Spleen (tissue), 7 donors: ENCODE measurements around the gene ELF1.

Experiments used
- POLR2A ChIP-seq, 3 donors: fragments of 450-650 bp; IDR thresholded peaks; one replicate each; pipeline ENCODE4 v1.5.1; 2017; ENCODE audit warnings: antibody characterized with exemption in 3 of 3, mild to moderate bottlenecking in 1 of 3
- POLR2AphosphoS5 ChIP-seq, 3 donors: sonication (generic); formaldehyde crosslinking; IDR thresholded peaks; one replicate each; pipeline ENCODE4 v1.5.1; 2017; ENCODE audit warnings: antibody characterized with exemption in 3 of 3
- TF ChIP-seq, protein P1 (sequence below), 11 experiments: fragments of 200-600 bp in 7 of 11; fragments of 450-650 bp in 4 of 11; sonication (generic) in 4 of 11; IDR thresholded peaks in 8 of 11; conservative IDR thresholded peaks in 3 of 11; 1 replicate in 7 of 11; 2 replicates in 4 of 11; pipeline versions ENCODE4 v1.4.0 to v1.8.0; 2016 to 2021; ENCODE audit warnings: antibody characterized with exemption in 11 of 11, inconsistent platforms in 4 of 11, mild to moderate bottlenecking in 1 of 11
- donor health status: DM: no; HTN: no; CAD: no; lungs with moderate emphysema.
- donor health status: DM: no; HTN: no; CAD: no.
- donor health status: DM: no; HTN: no; CAD: no.

DNA sequence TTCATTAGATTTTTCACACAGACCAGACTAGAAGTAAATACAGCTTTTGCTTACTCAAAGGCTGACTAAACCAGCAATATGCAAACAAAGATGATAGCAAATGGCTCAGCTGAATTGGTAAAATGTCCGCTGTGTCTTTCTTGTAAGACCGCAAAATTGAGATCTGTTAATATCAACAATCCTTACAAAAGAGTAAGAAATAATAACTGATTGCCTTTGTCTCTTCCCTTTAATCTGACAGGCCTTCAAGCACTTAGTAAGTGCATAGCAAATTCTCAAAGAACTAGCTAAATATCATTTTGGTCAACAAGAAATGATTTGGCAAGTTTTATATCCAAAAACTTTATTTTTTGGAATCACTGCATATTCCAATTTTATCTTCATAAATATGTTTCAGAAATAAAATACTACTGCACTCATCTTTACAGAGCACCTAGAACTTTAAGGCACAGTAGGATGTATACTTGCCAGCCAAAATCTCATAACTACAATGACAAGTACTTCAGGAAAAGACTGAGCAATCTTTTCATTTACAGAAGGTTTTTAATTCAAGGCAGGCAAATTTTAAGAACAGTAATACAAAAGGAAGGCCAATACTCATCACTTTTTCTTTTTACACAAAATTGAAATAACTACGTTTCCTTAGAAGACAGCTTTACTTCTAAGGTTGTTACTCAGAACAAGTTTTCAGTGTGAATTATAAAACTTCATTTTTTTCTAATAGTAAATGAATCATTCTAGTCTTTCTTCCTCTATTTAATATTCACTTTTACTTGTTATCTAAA lies 1.1 kb downstream of the ELF1 start:
- TF ChIP-seq, protein P1, sequence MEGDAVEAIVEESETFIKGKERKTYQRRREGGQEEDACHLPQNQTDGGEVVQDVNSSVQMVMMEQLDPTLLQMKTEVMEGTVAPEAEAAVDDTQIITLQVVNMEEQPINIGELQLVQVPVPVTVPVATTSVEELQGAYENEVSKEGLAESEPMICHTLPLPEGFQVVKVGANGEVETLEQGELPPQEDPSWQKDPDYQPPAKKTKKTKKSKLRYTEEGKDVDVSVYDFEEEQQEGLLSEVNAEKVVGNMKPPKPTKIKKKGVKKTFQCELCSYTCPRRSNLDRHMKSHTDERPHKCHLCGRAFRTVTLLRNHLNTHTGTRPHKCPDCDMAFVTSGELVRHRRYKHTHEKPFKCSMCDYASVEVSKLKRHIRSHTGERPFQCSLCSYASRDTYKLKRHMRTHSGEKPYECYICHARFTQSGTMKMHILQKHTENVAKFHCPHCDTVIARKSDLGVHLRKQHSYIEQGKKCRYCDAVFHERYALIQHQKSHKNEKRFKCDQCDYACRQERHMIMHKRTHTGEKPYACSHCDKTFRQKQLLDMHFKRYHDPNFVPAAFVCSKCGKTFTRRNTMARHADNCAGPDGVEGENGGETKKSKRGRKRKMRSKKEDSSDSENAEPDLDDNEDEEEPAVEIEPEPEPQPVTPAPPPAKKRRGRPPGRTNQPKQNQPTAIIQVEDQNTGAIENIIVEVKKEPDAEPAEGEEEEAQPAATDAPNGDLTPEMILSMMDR (IDR thresholded peaks at IDR 0.05 in 8 of 11, conservative IDR thresholded peaks at IDR 0.05 in 3 of 11), result no peak
- TF ChIP-seq POLR2A (IDR thresholded peaks at IDR 0.05), result no peak
- TF ChIP-seq POLR2AphosphoS5 (IDR thresholded peaks at IDR 0.05), result no peak
